Left forelimb (tissue), 1 donor: ENCODE results near the gene KIFAP3.
"Not testable (repeated sequence)": the region's sequence is repeated elsewhere in the genome, so short reads cannot be mapped to it uniquely, and the experiment has no call there.

ENCODE experiments used
- DNase-seq: peaks from one replicate; pipeline ENCODE4 v3.0.0-alpha.2; 2018; ENCODE audit warnings: low spot score

KIFAP3 gene

DNA sequence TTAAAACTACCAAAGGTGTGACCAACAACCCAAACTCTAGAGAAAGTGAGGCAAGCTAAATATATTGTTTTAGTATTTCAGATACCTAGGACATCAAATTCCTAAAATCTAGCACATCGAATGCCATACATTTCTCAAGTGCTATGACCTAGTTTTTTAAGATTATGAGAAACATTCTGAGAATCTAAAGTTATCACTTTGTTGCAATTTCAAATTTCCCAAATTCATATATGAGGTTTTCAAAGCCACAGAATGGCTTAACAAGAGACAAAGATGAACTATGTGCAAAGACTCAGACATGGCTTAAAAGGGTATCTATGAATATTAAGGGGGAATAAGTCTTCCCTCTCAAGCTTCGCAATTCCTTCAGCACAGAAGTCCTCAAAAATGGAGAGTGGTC is 187.6 kb downstream of the KIFAP3 start:
- no peak for DNase-seq

DNA sequence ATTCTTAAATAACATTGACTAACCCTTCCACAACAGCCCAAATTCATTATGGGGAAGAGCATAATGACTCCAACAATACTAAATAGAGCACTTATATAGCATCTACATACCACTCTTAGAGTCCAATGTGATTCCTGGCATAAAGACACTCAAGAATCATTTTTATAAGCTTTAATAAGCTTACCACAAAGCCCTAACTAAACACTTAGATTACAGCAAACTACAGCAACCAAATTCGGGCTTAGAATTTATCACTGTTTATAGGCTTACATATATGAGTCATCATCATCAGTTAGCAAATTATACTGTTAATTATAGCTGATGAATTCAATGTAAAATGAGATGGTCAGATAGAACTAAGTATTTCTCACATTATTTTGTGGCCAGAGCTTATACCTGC is 188.1 kb downstream of the KIFAP3 start:
- no peak for DNase-seq

- DNase-seq: no peak
These were observed 189.3 kb downstream of the KIFAP3 start for GRCh38 chr1:169885207-169885606.

- no peak for DNase-seq
These were observed 189.9 kb downstream of the KIFAP3 start for GRCh38 chr1:169884634-169885033.

GRCh38 chr1:169882039-169882511 is 192.4 kb downstream of the KIFAP3 start:
- no peak for DNase-seq

GRCh38 chr1:169879034-169879840 is 195.3 kb downstream of the KIFAP3 start:
- no peak for DNase-seq

GRCh38 chr1:169878498-169878897 is 196.0 kb downstream of the KIFAP3 start:
- no peak for DNase-seq

- DNase-seq: no peak
These were observed 196.5 kb downstream of the KIFAP3 start for GRCh38 chr1:169877800-169878491.

- no peak for DNase-seq
These were observed 200.3 kb downstream of the KIFAP3 start for GRCh38 chr1:169874229-169874628.

- no peak for DNase-seq
These were observed 200.8 kb downstream of the KIFAP3 start for GRCh38 chr1:169873582-169874199.

DNA sequence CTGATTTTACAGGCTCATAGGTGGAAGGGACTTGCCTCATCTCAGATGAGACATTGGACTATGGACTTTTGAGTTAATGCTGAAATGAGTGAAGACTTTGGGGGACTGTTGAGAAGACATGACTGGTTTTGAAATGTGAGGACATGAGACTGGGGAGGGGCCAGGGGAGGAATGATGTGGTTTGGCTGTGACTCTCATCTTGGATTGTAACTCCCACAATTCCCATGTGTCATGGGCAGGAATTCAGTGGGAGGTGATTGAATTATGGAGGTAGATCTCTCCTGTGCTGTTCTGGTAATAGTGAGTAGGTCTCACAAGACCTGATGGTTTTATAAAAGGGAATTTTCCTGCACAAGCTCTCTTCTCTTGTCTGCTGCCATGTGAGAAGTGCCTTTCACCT is 201.6 kb downstream of the KIFAP3 start:
- no peak for DNase-seq

- DNase-seq: not testable (repeated sequence)
These were observed 202.5 kb downstream of the KIFAP3 start for GRCh38 chr1:169871988-169872387.
